KBM-7 (cell line): ENCODE results near the gene KCNQ1OT1.

Experiments used
- DNase-seq: peaks from one replicate; pipeline ENCODE4 v3.0.0-alpha.2; 2015
- in situ Hi-C: fragments of 300-500 bp; cut with MboI; formaldehyde crosslinking; loops from 2 replicates; pipeline ENCODE4 v1.14.3; 2020; ENCODE audit warnings: low sequenced_read_pairs, low pct_unique_long_range_greater_than_20kb, mixed read lengths

The KCNQ1OT1 gene

GRCh38 chr11:2699531-2700414 lies at the start of gene KCNQ1OT1:
KCNQ1OT1 (minus strand) TSS chr11:2699994.
- in situ Hi-C loops, result no loop called here
- no peak for DNase-seq

- DNase-seq, result no peak
- in situ Hi-C loops, result no loop called here
Observed at GRCh38 chr11:2748814-2749554, 49.2 kb upstream of the KCNQ1OT1 start.

GRCh38 chr11:2748061-2748813 lies 48.4 kb upstream of the KCNQ1OT1 start:
- in situ Hi-C loops, result no loop called here
- DNase-seq, result no peak

GRCh38 chr11:2747248-2748027 lies 47.6 kb upstream of the KCNQ1OT1 start:
- no peak for DNase-seq
- in situ Hi-C loops, result no loop called here

- DNase-seq, result no peak
- in situ Hi-C loops, result no loop called here
Observed at GRCh38 chr11:2746401-2747247, 46.8 kb upstream of the KCNQ1OT1 start.

- no peak for DNase-seq
- in situ Hi-C loops, result no loop called here
Observed at GRCh38 chr11:2745511-2745910, 45.7 kb upstream of the KCNQ1OT1 start.

GRCh38 chr11:2744166-2744565 lies 44.4 kb upstream of the KCNQ1OT1 start:
- no peak for DNase-seq
- in situ Hi-C loops, result no loop called here

GRCh38 chr11:2743427-2744110 lies 43.8 kb upstream of the KCNQ1OT1 start:
- in situ Hi-C loops, result no loop called here
- DNase-seq, result no peak

- in situ Hi-C loops, result no loop called here
- no peak for DNase-seq
Observed at GRCh38 chr11:2742611-2743426, 43.0 kb upstream of the KCNQ1OT1 start.

GRCh38 chr11:2742201-2742600 lies 42.4 kb upstream of the KCNQ1OT1 start:
- in situ Hi-C loops, result no loop called here
- no peak for DNase-seq

GRCh38 chr11:2741377-2742131 lies 41.8 kb upstream of the KCNQ1OT1 start:
- in situ Hi-C loops, result no loop called here
- DNase-seq, result no peak

GRCh38 chr11:2741006-2741376 lies 41.2 kb upstream of the KCNQ1OT1 start:
- in situ Hi-C loops, result no loop called here
- no peak for DNase-seq

- DNase-seq, result no peak
- in situ Hi-C loops, result no loop called here
Observed at GRCh38 chr11:2740275-2740940, 40.6 kb upstream of the KCNQ1OT1 start.

- no peak for DNase-seq
- in situ Hi-C loops, result no loop called here
Observed at GRCh38 chr11:2739531-2740274, 39.9 kb upstream of the KCNQ1OT1 start.
